Astrocyte of the hippocampus (primary cell): ENCODE measurements around the gene PRKACG.
A peak's percentile ranks its signal among the peaks of the same experiment; 100 is the strongest.
"Not testable (repeated sequence)": the region's sequence is repeated elsewhere in the genome, so short reads cannot be mapped to it uniquely, and the experiment has no call there.

Source experiments
- DNase-seq: peaks from one replicate; pipeline ENCODE4 v3.0.0; 2011; ENCODE audit warnings: low read depth, low spot score

PRKACG gene

DNA sequence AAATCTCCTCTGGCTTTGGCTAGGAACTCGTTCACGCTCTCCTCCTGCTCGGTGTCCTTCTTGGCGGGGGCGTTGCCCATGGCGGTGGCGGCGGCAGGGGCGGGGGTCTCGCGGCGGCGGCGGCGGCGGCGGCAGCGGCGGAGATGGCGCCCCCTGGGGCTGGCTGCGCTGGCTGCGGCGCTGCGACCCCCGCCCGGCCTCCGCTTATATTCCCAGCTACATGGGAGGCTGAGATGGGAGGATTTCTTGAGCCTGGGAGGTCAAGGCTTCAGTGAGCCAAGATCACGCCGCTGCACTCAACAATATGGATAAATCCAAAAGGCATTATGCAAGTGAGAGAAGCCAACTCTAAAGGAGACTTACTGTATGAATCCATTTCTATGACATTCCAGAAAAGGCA, at the start of gene PRKACG:
Gene PRKACG, minus strand, starts transcription at position 101 of the 400 bp plus-strand sequence. Its CDS starts 21 bp downstream, at position 80.
- no peak for DNase-seq

DNA sequence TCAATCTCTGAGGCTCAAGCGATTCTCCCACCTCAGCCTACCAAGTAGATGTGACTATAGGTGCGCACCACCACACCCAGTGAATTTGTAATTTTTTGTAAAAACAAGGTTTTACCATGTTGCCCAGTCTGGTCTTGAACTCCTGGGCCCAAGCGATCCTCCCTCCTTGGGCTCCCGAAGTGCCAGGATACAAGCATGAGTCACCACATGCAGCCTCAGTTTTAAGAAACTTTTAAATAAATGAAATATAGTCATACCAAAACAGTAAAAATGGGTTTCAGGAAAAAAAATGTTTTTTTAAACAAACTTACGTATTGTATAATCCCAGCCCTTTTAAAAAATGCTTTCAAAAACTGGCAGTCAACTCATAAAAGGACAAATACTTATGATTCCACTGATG, 48.3 kb upstream of the PRKACG start:
- DNase-seq = no peak

DNA sequence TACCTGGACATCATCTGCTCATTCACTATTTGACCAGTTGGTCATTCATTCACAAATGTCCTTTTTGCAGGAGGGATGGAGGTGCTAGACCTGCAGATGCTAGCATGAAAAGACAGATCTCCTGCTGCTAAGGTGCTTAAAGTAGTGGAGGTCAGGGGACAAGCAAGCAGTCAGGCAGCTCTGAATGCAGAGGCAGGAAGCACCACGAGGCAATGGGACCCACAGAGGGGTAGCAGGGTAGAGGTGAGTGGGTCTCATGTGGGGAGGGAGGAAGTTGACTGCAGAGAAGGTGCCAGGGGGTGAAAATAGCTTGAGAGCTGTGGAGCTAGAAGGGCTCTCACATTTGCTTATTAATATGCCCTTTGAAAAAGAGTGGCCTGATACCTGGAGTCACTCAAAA, 46.9 kb upstream of the PRKACG start:
- DNase-seq = no peak

DNA sequence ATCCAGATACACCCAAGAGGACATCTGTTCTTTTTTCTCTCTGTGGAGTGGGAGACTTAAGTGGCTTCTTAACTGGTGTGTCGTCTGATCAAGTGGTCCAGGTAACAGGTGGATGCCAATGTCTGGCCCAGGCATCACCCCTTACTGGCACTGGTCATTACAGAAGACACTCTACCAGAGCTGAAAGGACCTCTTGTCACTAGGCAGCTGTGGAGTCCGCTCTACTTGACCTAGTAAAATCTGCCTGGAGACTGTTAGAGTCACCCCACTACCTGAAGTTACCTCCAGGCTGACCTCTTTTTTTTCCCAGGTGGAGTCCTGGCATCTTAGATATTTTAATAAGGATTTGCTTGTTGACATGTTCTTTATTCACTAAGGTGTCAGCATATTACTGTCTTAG, 44.2 kb upstream of the PRKACG start:
- DNase-seq = no peak

DNA sequence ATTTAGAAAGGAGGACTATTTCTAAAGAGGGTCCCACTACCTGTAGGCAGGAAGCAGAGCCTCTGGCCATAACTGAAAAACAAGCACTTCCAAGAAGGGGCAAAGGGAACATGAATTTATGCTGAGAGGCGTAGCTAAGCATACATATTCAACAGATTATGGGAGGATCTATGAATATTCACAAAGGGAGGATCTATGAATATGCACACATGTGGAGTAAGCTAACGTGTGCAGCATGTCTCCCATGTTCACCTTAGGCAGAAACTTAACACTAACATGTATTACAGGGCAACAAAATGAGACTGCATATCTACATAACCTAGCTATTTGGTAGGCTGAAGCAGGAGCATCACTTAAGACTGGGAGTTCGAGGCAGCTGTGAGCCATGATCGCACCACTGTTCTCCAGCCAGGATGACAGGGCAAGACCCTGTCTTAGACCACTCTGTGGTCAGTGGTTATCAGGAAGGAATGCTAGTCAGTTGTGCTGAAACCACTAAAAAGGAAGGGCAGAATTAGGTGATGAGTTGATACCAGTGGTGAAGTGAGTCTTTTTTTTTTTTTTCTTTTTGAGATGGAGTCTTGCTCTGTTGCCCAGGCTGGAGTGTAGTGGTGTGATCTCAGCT, 42.4 kb upstream of the PRKACG start:
- DNase-seq = peak; percentile 7

DNA sequence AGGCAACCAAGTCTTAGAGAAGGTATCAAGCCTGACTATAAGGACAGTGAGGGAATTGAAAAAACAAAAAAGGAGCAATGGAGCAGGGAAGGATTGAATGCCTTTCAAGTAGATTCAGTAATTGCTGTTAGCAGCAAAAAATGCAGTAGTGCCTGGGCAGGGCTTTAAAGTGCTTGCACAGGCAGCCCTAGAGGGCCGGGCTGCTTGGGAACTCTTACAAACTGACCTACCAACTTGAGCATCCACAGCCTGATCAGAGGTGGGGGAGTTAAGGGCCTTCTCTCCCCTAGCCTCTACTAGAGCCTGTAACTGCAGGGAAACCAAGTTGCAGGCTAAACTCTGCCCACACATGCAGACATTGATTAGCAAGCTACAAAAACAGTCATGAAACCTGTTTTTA, 41.1 kb upstream of the PRKACG start:
- no peak for DNase-seq

DNA sequence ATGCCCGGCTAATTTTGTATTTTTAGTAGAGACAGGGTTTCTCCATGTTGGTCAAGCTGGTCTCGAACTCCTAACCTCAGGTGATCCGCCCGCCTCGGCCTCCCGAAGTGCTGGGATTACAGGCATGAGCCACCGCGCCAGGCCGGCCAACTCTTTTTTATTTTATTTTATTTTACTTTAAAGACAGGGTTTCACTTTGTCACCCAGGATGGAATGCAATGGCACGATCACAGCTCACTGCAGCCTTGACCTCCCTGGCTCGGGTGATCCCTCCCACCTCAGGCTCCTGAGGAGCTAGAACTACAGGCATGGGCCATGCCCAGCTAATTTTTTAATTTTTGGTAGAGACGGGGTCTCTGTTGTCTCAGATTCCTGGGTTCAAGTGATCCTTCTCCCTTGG, 37.0 kb upstream of the PRKACG start:
- not testable (repeated sequence) for DNase-seq

DNA sequence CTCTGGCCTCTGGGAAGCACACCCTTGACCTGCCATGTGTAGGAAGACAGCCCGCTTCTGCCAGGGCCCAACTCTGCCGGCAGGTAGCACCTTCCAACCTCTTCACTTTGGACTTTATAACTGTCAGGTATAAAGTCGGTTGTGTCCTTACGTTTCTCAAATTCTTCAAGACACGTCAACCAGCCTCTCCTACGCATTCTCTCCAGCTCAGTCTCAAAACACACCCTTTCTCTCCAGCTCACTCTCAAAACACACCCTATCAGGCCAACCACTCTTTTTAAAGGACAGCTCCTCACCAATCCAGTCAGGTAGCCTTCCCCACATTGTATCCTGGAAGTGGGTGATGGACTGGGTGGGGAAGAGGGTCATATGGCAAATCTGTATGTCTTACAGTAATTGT, 35.2 kb upstream of the PRKACG start:
- DNase-seq = no peak

DNA sequence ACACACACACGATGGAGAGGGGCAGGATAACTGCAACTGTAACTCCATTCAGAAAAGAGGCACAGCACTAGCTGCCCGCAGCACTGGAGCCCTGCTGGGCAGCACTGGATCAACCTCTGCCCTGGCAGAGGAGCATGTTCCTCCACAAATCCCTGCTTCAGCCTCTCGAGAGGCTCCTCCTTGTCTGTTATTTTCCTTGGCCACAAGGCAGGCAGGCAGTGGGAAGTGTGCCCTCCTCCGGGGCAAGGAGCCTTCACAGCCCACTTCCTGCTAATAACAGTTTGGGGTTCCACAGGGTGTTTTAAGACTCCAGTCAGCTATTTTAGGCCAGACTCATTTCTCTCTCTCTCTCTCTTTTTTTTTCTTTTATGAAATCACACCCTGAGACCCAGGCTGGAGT, 33.5 kb upstream of the PRKACG start:
- DNase-seq = no peak

DNA sequence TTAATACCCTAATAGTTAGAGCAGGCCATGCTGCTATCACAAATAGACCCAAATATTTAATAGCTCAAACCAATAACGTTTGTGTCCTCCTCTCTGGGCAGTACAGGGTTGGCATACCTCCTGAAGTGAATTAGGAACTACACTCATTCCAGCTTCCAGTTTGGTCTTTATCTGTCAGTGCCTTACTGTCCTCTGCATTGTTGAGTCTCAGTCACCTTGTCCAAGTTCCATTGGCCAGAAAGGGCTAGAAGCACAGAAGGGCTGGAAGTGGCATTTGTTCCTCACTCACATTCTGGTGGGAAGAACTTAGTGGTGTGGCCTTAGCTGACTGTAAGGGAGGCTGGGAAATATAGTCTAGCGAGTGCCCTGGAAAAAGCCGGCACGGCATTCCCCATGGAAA, 32.8 kb upstream of the PRKACG start:
- no peak for DNase-seq

DNA sequence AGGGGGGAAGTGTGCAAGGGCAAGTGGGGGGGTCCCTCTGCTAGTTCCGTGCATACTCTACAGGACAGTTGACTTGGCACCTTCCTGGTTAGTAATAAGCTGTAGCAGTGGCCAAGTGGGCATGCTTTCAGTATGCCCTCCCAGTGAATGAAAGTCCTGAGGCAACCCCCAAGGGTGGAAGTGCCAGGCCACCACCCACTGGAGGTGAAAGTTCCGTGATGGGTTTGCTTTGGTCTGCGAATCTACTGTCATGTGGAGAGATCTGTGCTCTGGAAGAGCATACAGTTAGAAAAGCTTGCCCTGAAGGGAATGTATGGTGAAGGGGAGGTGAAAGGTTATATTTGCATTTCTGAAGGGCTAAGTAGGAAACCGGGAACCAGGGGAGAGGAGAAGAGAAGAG, 31.9 kb upstream of the PRKACG start:
- no peak for DNase-seq

DNA sequence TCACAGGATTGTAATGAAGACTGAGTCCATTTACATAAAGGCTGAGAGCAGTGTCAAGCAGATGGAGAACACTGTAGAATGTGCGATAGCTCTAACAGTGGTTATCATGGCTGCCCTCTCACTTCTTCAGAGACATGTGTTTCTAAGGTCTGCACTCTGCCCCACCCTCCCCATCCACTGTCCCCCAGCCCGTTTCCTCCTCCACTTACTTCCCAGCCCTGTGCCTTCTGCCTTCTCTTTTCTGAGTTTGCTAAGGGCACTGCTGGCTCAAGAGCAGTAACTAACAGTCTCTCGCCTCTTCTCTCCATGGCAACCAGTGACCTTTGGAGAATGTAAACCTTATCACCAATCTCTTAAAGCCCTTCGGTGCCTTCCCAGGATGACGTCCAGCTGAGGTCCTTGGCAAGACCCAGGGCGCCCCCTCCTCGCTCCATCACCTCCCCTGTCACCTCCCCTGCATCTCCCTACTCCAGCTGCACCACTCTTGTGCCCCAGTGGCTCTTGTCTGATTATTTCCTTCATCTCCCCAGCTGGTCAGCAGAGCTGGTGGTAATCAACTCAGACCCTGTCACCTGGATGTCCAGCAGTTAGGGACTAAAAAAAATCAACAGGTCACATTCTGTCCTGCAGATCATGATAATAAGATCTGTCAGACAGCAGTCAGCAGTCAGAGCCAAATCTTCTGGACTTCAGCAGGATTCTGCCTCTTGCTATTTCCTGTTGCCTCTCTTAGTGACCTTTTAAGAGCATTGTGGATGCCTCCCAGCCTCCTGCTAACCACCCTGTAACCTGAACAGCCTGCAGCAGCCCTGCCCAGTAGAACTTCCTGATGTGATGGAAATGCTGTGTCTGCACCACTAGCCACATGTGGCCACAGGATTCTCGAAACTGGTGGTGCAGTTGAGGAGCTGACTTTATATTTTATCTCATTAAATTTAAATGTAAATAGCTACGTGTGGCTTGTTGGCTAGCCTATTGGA, 30.6 kb upstream of the PRKACG start:
- DNase-seq = no peak

DNA sequence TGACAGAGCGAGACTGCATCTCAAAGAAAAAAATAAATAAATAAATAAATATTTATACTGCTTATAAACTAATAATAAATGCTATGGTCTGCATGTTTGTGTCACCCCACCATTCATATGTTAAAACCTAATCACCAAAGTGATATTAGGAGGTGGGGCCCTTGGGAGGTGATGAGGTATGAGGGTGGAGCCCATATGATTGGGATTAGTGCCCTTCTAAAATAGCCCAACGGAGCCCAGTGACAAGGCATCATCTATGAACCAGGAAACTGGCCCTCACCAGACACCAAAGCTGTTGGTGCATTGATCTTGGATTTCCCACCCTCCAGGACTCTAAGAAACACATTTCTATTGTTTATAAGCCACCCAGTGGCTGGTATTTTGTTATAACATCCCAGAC, 26.7 kb upstream of the PRKACG start:
- DNase-seq = no peak

DNA sequence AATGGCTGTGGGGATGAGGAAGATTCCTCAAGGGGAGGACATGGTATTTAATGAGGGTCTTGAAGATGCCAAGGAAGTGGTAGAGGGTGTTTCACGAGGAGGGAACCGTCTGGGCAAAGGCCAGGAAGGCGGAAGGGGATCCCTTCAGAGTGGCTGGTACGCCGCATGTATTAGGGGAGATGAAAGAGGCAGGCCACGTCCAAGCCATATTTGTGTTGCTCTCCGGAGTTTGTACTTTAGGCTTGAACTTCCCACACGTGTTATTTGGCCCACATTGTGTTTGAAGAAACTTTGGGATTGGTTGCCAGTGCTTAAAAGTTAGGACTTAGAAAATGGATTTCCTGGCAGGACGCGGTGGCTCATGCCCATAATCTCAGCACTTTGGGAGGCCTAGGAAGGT, 22.9 kb upstream of the PRKACG start:
- DNase-seq = no peak

DNA sequence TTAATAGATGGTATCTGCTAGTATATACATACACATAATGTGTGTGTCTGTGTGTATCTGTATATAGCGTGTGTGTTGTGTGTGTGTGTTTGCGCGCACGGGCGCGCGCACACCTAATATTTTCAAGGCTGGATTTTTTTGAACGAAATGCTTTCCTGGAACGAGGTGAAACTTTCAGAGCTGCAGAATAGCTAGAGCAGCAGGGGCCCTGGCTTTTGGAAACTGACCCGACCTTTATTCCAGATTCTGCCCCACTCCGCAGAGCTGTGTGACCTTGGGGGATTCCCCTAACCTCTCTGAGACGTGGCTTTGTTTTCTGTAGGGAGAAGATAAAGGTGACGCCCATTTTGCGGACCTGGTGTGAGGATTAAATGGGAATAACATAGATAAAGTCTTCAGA, 22.4 kb upstream of the PRKACG start:
- no peak for DNase-seq

DNA sequence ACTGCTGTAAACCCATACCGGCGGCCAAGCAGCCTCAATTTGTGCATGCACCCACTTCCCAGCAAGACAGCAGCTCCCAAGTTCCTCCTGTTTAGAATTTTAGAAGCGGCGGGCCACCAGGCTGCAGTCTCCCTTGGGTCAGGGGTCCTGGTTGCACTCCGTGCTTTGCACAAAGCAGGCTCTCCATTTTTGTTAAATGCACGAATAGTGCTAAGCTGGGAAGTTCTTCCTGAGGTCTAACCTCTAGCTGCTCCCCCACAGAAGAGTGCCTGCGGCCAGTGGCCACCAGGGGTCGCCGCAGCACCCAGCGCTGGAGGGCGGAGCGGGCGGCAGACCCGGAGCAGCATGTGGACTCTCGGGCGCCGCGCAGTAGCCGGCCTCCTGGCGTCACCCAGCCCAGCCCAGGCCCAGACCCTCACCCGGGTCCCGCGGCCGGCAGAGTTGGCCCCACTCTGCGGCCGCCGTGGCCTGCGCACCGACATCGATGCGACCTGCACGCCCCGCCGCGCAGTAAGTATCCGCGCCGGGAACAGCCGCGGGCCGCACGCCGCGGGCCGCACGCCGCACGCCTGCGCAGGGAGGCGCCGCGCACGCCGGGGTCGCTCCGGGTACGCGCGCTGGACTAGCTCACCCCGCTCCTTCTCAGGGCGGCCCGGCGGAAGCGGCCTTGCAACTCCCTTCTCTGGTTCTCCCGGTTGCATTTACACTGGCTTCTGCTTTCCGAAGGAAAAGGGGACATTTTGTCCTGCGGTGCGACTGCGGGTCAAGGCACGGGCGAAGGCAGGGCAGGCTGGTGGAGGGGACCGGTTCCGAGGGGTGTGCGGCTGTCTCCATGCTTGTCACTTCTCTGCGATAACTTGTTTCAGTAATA, 21.8 kb upstream of the PRKACG start, which contains the start of gene FXN:
Gene FXN, plus strand, starts transcription at position 315 of the 871 bp plus-strand sequence. Its CDS starts 31 bp downstream, at position 346.
- DNase-seq = peak; percentile 94

DNA sequence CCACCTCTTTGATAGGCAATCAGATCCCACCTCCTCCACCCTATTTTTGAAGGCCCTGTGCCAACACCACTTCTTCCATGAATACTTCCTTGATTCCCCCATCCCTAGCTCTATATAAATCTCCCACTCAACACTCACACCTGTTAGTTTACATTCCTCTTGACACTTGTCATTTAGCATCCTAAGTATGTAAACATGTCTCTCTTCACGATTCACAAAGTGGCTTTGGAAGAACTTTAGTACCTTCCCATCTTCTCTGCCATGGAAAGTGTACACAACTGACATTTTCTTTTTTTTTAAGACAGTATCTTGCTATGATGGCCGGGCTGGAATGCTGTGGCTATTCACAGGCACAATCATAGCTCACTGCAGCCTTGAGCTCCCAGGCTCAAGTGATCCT, 20.2 kb upstream of the PRKACG start:
- DNase-seq = no peak

DNA sequence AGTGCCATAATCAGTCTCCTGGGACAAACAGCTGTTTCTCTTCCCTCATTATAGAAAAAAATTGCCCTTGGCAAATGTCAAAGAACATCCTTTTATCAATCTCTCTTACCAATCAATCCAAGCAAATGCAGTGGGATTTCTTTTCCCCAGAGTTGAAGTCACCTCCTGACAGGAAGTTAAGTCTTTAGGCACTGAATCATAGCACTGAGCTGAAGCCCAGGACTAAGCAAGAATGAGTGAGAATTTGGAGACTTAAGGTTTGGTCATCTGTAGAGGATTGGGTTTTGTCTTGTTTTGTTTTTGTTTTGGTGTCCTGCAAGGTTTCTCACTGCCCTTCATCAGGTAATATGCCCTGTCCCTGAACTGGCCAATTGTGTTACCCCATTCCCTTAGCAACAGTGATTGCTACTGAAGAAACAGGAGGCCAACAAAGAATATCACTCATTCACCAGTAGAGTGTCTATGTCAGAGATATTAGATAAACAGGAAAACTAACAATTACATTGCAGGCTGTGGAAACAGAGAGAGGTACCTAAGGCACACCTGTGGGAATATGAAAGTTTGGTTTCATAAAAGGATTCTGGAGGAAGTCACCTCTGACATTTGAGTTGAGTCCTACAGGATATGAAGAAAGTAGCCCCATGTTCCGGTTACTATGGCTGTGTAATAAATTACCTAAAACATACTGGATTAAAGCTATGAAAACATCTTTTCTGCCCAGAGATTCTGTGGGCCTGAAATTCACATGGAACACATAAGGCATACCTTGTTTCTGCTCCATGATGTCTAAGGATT, 17.1 kb upstream of the PRKACG start:
- no peak for DNase-seq

DNA sequence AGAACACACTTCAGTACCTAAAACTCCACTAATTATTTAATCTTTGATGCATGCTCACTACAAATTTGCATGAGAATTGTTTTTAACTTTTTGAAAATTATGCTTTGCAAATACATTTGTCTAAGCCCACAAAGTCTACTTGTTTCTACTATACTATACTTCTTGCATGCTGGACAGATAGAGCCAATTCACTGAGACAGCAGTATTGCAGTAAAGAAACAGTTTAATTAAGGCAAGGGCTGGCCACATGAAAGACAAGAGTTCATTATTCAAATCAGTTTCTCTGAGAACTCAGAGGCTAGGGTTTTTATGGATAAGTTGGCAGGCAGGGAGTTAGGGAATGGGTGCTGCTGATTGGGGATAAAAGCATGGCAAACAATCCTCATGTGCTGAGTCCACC, 15.6 kb upstream of the PRKACG start:
- DNase-seq = no peak

DNA sequence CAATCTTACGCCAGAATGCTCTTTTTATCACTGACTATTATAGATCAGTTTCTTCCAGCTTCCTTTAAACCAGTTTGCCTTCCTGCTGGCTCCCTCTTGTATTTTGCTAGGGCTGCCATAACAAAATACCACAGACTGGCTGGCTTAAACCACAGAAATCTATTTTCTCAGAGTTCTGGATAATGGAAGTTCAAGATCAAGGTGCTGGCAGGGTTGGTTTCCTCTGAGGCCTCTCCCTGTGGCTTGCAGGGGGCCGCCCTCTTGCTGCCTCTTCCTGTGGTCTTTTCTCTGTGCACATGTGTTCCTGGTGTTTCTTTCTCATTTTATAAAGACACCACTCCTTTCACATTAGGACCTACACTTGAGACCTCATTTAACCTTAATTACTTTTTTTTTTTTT, 14.8 kb upstream of the PRKACG start:
- DNase-seq = peak; percentile 7
